Smooth muscle cell (in vitro differentiated cells): ENCODE results near the gene EMD. TPM values are rescaled to one million over a fixed set of nuclear protein-coding genes. Genes with fewer than 3 reads are reported as not detected.

ENCODE experiments used
- DNase-seq: peaks from one replicate; lab custom pipeline; 2025; ENCODE audit not compliant: unreplicated experiment; lab: John Stamatoyannopoulos, UW
- H2AFZ ChIP-seq: fragments of 200-600 bp; sonication (generic); 2 replicates; pipeline ENCODE4 v1.6.0; 2016; ENCODE audit warnings: antibody characterized with exemption, low read depth, mild to moderate bottlenecking
- H3F3A ChIP-seq: fragments of 200-600 bp; sonication (generic); 2 replicates; pipeline ENCODE4 v1.6.0; 2017; ENCODE audit warnings: antibody characterized with exemption, low read depth
- H3K27ac ChIP-seq: fragments of 200-600 bp; sonication (generic); 2 replicates; pipeline ENCODE4 v1.5.1; 2016; ENCODE audit warnings: low read depth, mild to moderate bottlenecking
- H3K27me3 ChIP-seq: fragments of 200-600 bp; sonication (generic); 2 replicates; pipeline ENCODE4 v1.6.1; 2016; ENCODE audit warnings: low read depth, mild to moderate bottlenecking
- H3K36me3 ChIP-seq: fragments of 200-600 bp; sonication (generic); 2 replicates; pipeline ENCODE4 v1.5.1; 2016; ENCODE audit warnings: low read depth
- H3K4me1 ChIP-seq: fragments of 200-600 bp; sonication (generic); 2 replicates; pipeline ENCODE4 v1.5.1; 2016; ENCODE audit warnings: low read depth
- H3K4me2 ChIP-seq: fragments of 200-600 bp; sonication (generic); 2 replicates; pipeline ENCODE4 v1.6.0; 2016; ENCODE audit warnings: mild to moderate bottlenecking
- H3K4me3 ChIP-seq: fragments of 200-600 bp; sonication (generic); 2 replicates; pipeline ENCODE4 v1.5.1; 2016; ENCODE audit warnings: mild to moderate bottlenecking
- H3K79me2 ChIP-seq: fragments of 200-600 bp; sonication (generic); 2 replicates; pipeline ENCODE4 v1.6.0; 2016; ENCODE audit warnings: low read depth, mild to moderate bottlenecking
- H3K9ac ChIP-seq: fragments of 200-600 bp; sonication (generic); 2 replicates; pipeline ENCODE4 v1.6.0; 2016; ENCODE audit warnings: low read depth
- H3K9me3 ChIP-seq: fragments of 200-600 bp; sonication (generic); replicated peaks from 2 replicates; pipeline ENCODE4 v1.5.1; 2016; ENCODE audit warnings: low read depth
- H4K20me1 ChIP-seq: fragments of 200-600 bp; sonication (generic); 2 replicates; pipeline ENCODE4 v1.6.0; 2016; ENCODE audit warnings: low read depth
- CTCF ChIP-seq: fragments of 200-600 bp; sonication (generic); IDR thresholded peaks from 2 replicates; pipeline ENCODE4 v1.5.1; 2017; ENCODE audit warnings: borderline replicate concordance, mild to moderate bottlenecking, antibody characterized with exemption; ENCODE audit not compliant: insufficient read depth, poor library complexity, severe bottlenecking
- WGBS: methylation state at CpG from one replicate; pipeline ENCODE4 v1.1.7; 2016; ENCODE audit warnings: low lambda C conversion rate; 5-methylcytosine and 5-hydroxymethylcytosine counted together
- polyA plus RNA-seq: library from polyadenylated mRNA; unstranded; fragments of >200 nt; fragmentation: Nextera tagmentation; extraction: Ambion mirVana; gene quantifications from 2 replicates; pipeline ENCODE4 v1.2.1, GENCODE V29; 2016
- total RNA-seq: library from RNA; depleted of rRNA; stranded (reverse); fragments of >200 nt; gene quantifications from 2 replicates; pipeline ENCODE4 v1.2.3, GENCODE V29; 2014

The EMD gene
- total and polyA plus RNA-seq, 2 experiments from 2014 or later: 61.4 to 63.9 TPM

- TF ChIP-seq CTCF: no peak
- Histone ChIP-seq H3K4me1 (no peaks in the 10 kb centered on the region), H3K27me3 (no peaks in the 10 kb centered on the region), H3K36me3 (no peaks in the 10 kb centered on the region), H3K4me3 (peak overlapping the region; percentile 76), H2AFZ (no peak overlapping the region), H3K9me3 (no peaks in the 10 kb centered on the region), H3F3A (peaks cover 6% of the 10 kb centered on the region), H3K4me2 (peak overlapping the region; percentile 80), H3K9ac (peak overlapping the region; percentile 94), H4K20me1 (peaks cover 48% of the 10 kb centered on the region), H3K79me2 (peaks cover 68% of the 10 kb centered on the region), H3K27ac (peak overlapping the region; percentile 99)
- no peak for DNase-seq
- WGBS: 47% methylated on average over 48 of the region's 63 CpGs
Observed at GRCh38 chrX:154370300-154371016, 8.6 kb upstream of the EMD start.

GRCh38 chrX:154371017-154371788, 7.9 kb upstream of the EMD start:
- peak; percentile 69 for DNase-seq

GRCh38 chrX:154371789-154372300, 7.2 kb upstream of the EMD start:
- Histone ChIP-seq H3K9me3 (no peaks in the 10 kb centered on the region), H3F3A (peaks cover 4% of the 10 kb centered on the region), H2AFZ (no peak overlapping the region), H3K36me3 (no peaks in the 10 kb centered on the region), H3K4me3 (peak overlapping the region; percentile 76), H3K4me1 (no peaks in the 10 kb centered on the region), H4K20me1 (peaks cover 35% of the 10 kb centered on the region), H3K27me3 (no peaks in the 10 kb centered on the region), H3K4me2 (peak overlapping the region; percentile 83), H3K79me2 (peaks cover 59% of the 10 kb centered on the region), H3K9ac (no peak overlapping the region), H3K27ac (peak overlapping the region; percentile 35)
- TF ChIP-seq CTCF: no peak
- DNase-seq: no peak
- 36% methylated on average over 29 of the region's 43 CpGs for WGBS

More at GRCh38 chrX:154371017-154371788, 7.9 kb upstream of the EMD start:
- Histone ChIP-seq H4K20me1 (peaks cover 41% of the 10 kb centered on the region), H3K4me1 (no peaks in the 10 kb centered on the region), H3K9ac (peak overlapping the region; percentile 68), H3K79me2 (peaks cover 66% of the 10 kb centered on the region), H3K4me3 (peak overlapping the region; percentile 76), H3K27me3 (no peaks in the 10 kb centered on the region), H3K4me2 (peak overlapping the region; percentile 83), H2AFZ (no peak overlapping the region), H3F3A (peaks cover 6% of the 10 kb centered on the region), H3K27ac (peak overlapping the region; percentile 99), H3K36me3 (no peaks in the 10 kb centered on the region), H3K9me3 (no peaks in the 10 kb centered on the region)
- no peak for TF ChIP-seq CTCF
- WGBS: 32% methylated on average over 55 of the region's 77 CpGs
